Esophagus (tissue), 2 donors: ENCODE measurements around the gene SAMM50. TPM values are rescaled to one million over a fixed set of nuclear protein-coding genes. Genes with fewer than 3 reads are reported as not detected.

ENCODE experiments used
- H3K27ac ChIP-seq, 2 donors: one replicate each; pipeline ENCODE4 v1.5.1; 2013; ENCODE audit warnings: low read depth in 2 of 2, mild to moderate bottlenecking in 2 of 2, inconsistent platforms in 1 of 2, low read length in 1 of 2, moderate library complexity in 1 of 2
- H3K27me3 ChIP-seq, 2 donors: one replicate each; pipeline ENCODE4 v1.6.1; 2013; ENCODE audit warnings: low read length in 2 of 2, control low read depth in 1 of 2, mild to moderate bottlenecking in 1 of 2; ENCODE audit not compliant: insufficient read depth in 2 of 2, control insufficient read depth in 1 of 2
- H3K36me3 ChIP-seq, 2 donors: one replicate each; pipeline ENCODE4 v1.6.1; 2013; ENCODE audit warnings: low read length in 1 of 2; ENCODE audit not compliant: control insufficient read depth in 2 of 2, insufficient read depth in 2 of 2
- H3K4me1 ChIP-seq, 2 donors: one replicate each; pipeline ENCODE4 v1.6.1; 2013; ENCODE audit warnings: low read length in 1 of 2; ENCODE audit not compliant: control insufficient read depth in 2 of 2, insufficient read depth in 2 of 2
- H3K4me3 ChIP-seq, 2 donors: one replicate each; pipeline ENCODE4 v1.5.1; 2013; ENCODE audit warnings: low read length in 2 of 2, mild to moderate bottlenecking in 2 of 2, low read depth in 1 of 2, moderate library complexity in 1 of 2
- H3K9me3 ChIP-seq, 2 donors: one replicate each; pipeline ENCODE4 v1.6.1; 2013; ENCODE audit warnings: mild to moderate bottlenecking in 2 of 2, low read depth in 1 of 2, low read length in 1 of 2, moderate library complexity in 1 of 2; ENCODE audit not compliant: control insufficient read depth in 2 of 2, insufficient read depth in 1 of 2
- WGBS, 2 donors: extraction: QIAGEN DNeasy Blood & Tissue Kit; methylation state at CpG; one replicate each; pipeline ENCODE4 v1.1.7; 2013; 5-methylcytosine and 5-hydroxymethylcytosine counted together
- polyA plus RNA-seq, 2 donors: library from polyadenylated mRNA; stranded (reverse); fragments of 200-250 nt; gene quantifications; one replicate each; pipeline ENCODE4 v1.2.3, GENCODE V29; 2013
- donor health status: healthy with polysubstance abuse.
- donor health status: Bipolar disorder and iron deficiency.

Gene SAMM50
- polyA plus RNA-seq, 2 donors: 8.6 to 28.9 TPM

- Histone ChIP-seq H3K4me1 (no peaks in the 10 kb centered on the region), H3K36me3 (peaks cover 0 to 36% of the 10 kb centered on the region in 2 donors), H3K27me3 (no peaks in the 10 kb centered on the region), H3K4me3 (no peak overlapping the region), H3K27ac (peak overlapping the region in 1 of 2 donors; percentile 8), H3K9me3 (no peaks in the 10 kb centered on the region)
- 84 to 85% methylated on average over 44 to 45 of the region's 45 CpGs for WGBS, 2 donors
These were observed 41.1 kb downstream of the SAMM50 start for GRCh38 chr22:43996170-43996980.

GRCh38 chr22:43996981-43997265 is 41.7 kb downstream of the SAMM50 start:
- peaks cover 0 to 32% of the 10 kb centered on the region in 2 donors for H3K36me3 ChIP-seq

GRCh38 chr22:43998679-43999264 is 43.5 kb downstream of the SAMM50 start:
- Histone ChIP-seq H3K27me3 (no peaks in the 10 kb centered on the region), H3K36me3 (peaks cover 0 to 26% of the 10 kb centered on the region in 2 donors), H3K4me3 (no peak overlapping the region), H3K27ac (no peak overlapping the region), H3K9me3 (no peaks in the 10 kb centered on the region), H3K4me1 (no peaks in the 10 kb centered on the region)
- 81 to 86% methylated on average over 15 of the region's 15 CpGs for WGBS, 2 donors

More at GRCh38 chr22:43996981-43997265, 41.7 kb downstream of the SAMM50 start:
- Histone ChIP-seq H3K27ac (no peak overlapping the region), H3K27me3 (no peaks in the 10 kb centered on the region), H3K9me3 (no peaks in the 10 kb centered on the region), H3K4me1 (no peaks in the 10 kb centered on the region), H3K4me3 (no peak overlapping the region)
- 87 to 92% methylated on average over 8 of the region's 8 CpGs for WGBS, 2 donors

- WGBS, 2 donors: 92 to 94% methylated on average over 3 of the region's 3 CpGs
- Histone ChIP-seq H3K4me3 (no peak overlapping the region), H3K27ac (no peak overlapping the region)
These were observed 44.1 kb downstream of the SAMM50 start for GRCh38 chr22:43999378-43999777.

GRCh38 chr22:44000123-44000522 is 44.9 kb downstream of the SAMM50 start:
- Histone ChIP-seq H3K9me3 (no peaks in the 10 kb centered on the region), H3K27ac (no peak overlapping the region), H3K4me3 (no peak overlapping the region), H3K36me3 (peaks cover 0 to 17% of the 10 kb centered on the region in 2 donors), H3K27me3 (no peaks in the 10 kb centered on the region), H3K4me1 (no peaks in the 10 kb centered on the region)
- 91 to 97% methylated on average over 4 of the region's 4 CpGs for WGBS, 2 donors

More at GRCh38 chr22:43999378-43999777, 44.1 kb downstream of the SAMM50 start:
- Histone ChIP-seq H3K4me1 (no peaks in the 10 kb centered on the region), H3K27me3 (no peaks in the 10 kb centered on the region), H3K9me3 (no peaks in the 10 kb centered on the region), H3K36me3 (peaks cover 0 to 20% of the 10 kb centered on the region in 2 donors)

GRCh38 chr22:44001521-44001920 is 46.3 kb downstream of the SAMM50 start:
- Histone ChIP-seq H3K27ac (no peak overlapping the region), H3K27me3 (no peaks in the 10 kb centered on the region), H3K9me3 (no peaks in the 10 kb centered on the region), H3K36me3 (peaks cover 0 to 10% of the 10 kb centered on the region in 2 donors), H3K4me1 (no peaks in the 10 kb centered on the region), H3K4me3 (no peak overlapping the region)
- 85 to 87% methylated on average over 7 of the region's 7 CpGs for WGBS, 2 donors

- Histone ChIP-seq H3K36me3 (peaks cover 0 to 8% of the 10 kb centered on the region in 2 donors), H3K4me3 (no peak overlapping the region), H3K27me3 (no peaks in the 10 kb centered on the region), H3K4me1 (no peaks in the 10 kb centered on the region), H3K9me3 (no peaks in the 10 kb centered on the region), H3K27ac (no peak overlapping the region)
- 87 to 88% methylated on average over 11 of the region's 11 CpGs for WGBS, 2 donors
These were observed 47.1 kb downstream of the SAMM50 start for GRCh38 chr22:44002324-44002723.

GRCh38 chr22:44002997-44003396 is 47.8 kb downstream of the SAMM50 start:
- H3K27me3 ChIP-seq: no peaks in the 10 kb centered on the region
- WGBS, 2 donors: 82% methylated on average over 8 of the region's 8 CpGs
- H3K27ac ChIP-seq: no peak overlapping the region
- no peak overlapping the region for H3K4me3 ChIP-seq
- no peaks in the 10 kb centered on the region for H3K4me1 ChIP-seq
- H3K9me3 ChIP-seq: no peaks in the 10 kb centered on the region
- H3K36me3 ChIP-seq: peaks cover 0 to 8% of the 10 kb centered on the region in 2 donors

- H3K27ac ChIP-seq: no peak overlapping the region
- peaks cover 0 to 5% of the 10 kb centered on the region in 2 donors for H3K36me3 ChIP-seq
- H3K4me3 ChIP-seq: no peak overlapping the region
- 80 to 83% methylated on average over 7 of the region's 7 CpGs for WGBS, 2 donors
- H3K27me3 ChIP-seq: no peaks in the 10 kb centered on the region
- no peaks in the 10 kb centered on the region for H3K9me3 ChIP-seq
- no peaks in the 10 kb centered on the region for H3K4me1 ChIP-seq
These were observed 48.3 kb downstream of the SAMM50 start for GRCh38 chr22:44003405-44004103.
